ENCODE results near the gene BICC1. TPM values are rescaled to one million over a fixed set of nuclear protein-coding genes. Genes with fewer than 3 reads are reported as not detected.

The BICC1 gene
- polyA plus RNA-seq, 1 experiment = 25.6 TPM

DNA sequence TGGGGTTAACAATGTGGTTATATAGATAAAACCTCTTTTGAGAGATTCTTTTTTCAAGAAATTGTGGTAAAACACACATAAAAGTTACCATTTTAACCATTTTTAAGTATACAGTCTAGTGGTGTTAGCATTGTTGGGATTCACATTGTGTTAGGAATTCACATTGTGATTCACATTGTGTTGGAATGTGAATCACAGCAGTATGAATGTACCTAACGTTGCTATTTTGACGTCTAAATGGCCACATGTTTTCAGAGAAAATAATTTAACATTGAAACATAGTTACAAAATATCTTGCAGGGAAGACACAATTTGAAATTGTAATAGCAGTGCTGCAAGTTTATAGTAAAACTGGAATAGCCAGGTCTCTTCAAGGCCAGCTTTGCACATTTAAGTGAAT, 129.0 kb downstream of the BICC1 start:
- H3K27ac ChIP-seq (ENCODE audit: low read depth, low read length) = no peak overlapping the region
- CTCF ChIA-PET = interaction anchor here (0.6 to 2.5 kb wide), 13 partner anchors 9 to 342 kb away, joined by 3 to 14 read pairs (median 4); no protein-coding TSS in a partner anchor
- TF ChIP-seq, protein P1, sequence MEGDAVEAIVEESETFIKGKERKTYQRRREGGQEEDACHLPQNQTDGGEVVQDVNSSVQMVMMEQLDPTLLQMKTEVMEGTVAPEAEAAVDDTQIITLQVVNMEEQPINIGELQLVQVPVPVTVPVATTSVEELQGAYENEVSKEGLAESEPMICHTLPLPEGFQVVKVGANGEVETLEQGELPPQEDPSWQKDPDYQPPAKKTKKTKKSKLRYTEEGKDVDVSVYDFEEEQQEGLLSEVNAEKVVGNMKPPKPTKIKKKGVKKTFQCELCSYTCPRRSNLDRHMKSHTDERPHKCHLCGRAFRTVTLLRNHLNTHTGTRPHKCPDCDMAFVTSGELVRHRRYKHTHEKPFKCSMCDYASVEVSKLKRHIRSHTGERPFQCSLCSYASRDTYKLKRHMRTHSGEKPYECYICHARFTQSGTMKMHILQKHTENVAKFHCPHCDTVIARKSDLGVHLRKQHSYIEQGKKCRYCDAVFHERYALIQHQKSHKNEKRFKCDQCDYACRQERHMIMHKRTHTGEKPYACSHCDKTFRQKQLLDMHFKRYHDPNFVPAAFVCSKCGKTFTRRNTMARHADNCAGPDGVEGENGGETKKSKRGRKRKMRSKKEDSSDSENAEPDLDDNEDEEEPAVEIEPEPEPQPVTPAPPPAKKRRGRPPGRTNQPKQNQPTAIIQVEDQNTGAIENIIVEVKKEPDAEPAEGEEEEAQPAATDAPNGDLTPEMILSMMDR (IDR thresholded peaks at IDR 0.05; ENCODE audit: low read depth, low read length) = no peak
- no peaks in the 10 kb centered on the region for H3K9me3 ChIP-seq (ENCODE audit: control insufficient read depth, insufficient read depth, low read length)
- POLR2A ChIA-PET = interaction anchor here (0.7 to 1.7 kb wide), 4 partner anchors 20 to 113 kb away, joined by 3 to 8 read pairs (median 6); no protein-coding TSS in a partner anchor
- H3K27me3 ChIP-seq (ENCODE audit: control insufficient read depth, insufficient read depth, low read length) = no peaks in the 10 kb centered on the region
- DNase-seq (ENCODE audit: low read depth, low spot score) = no peak
- no peak overlapping the region for H3K4me3 ChIP-seq (ENCODE audit: low read depth, low read length)

DNA sequence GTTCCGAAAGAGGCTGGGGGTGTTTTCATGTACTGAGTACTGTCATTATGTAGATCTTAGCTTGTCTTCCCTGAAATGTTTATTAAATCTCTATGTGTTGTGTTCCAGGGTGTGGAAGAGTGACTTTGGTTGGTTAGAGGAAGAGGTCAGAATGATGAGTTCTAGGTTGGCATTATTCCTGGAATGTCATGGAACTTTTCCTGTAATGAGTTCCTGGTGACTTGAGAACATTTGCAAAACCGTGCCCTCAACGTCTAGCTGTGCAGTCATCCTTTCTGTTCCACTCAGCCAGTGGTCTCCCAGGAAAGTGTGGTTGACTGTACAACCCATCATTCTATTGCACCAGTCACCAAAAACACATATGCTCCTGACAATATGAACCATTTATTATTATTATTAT, 129.6 kb downstream of the BICC1 start:
- TF ChIP-seq, protein P1 (IDR thresholded peaks at IDR 0.05; ENCODE audit: low read depth, low read length) = no peak
- no peaks in the 10 kb centered on the region for H3K27me3 ChIP-seq (ENCODE audit: control insufficient read depth, insufficient read depth, low read length)
- DNase-seq (ENCODE audit: low read depth, low spot score) = no peak
- H3K4me3 ChIP-seq (ENCODE audit: low read depth, low read length) = no peak overlapping the region
- no peaks in the 10 kb centered on the region for H3K9me3 ChIP-seq (ENCODE audit: control insufficient read depth, insufficient read depth, low read length)
- CTCF ChIA-PET = interaction anchor here (0.9 to 2.6 kb wide), 4 partner anchors 10 to 228 kb away, joined by 4 to 14 read pairs (median 7); no protein-coding TSS in a partner anchor
- no peak overlapping the region for H3K27ac ChIP-seq (ENCODE audit: low read depth, low read length)
- POLR2A ChIA-PET = interaction anchor here (0.7 kb wide), 1 partner anchor 207 kb away, joined by 4 read pairs; no protein-coding TSS in a partner anchor

DNA sequence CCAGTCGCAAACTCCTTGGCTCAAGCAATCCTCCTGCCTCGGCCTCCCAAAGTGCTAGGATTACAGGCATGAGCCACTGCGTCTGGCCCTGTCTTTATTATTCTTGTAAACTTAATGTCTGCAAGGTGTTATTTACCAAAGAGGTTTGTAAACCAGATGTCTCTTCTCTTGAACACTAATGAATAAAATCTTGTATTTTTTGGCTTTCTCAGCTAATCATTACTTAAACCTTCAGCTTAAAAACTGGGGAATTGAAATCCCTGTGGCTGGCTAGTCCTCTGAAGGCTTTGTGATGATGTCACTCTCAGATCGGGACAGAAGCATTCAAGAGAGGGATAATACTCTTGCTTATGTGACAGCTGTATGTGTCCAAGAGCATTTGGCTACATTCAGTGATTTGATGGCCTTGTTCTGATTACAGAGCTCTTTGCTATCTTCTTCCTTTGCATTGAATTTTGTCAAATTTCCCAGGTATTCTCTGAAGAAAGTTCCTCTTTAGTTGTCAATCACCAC, 130.3 kb downstream of the BICC1 start:
- no peak for DNase-seq (ENCODE audit: low read depth, low spot score)
- Histone ChIP-seq H3K4me3 (ENCODE audit: low read depth, low read length) (no peak overlapping the region), H3K27ac (ENCODE audit: low read depth, low read length) (no peak overlapping the region), H3K27me3 (ENCODE audit: control insufficient read depth, insufficient read depth, low read length) (no peaks in the 10 kb centered on the region), H3K9me3 (ENCODE audit: control insufficient read depth, insufficient read depth, low read length) (no peaks in the 10 kb centered on the region)
- TF ChIP-seq, protein P1 (IDR thresholded peaks at IDR 0.05; ENCODE audit: low read depth, low read length) = no peak
- POLR2A ChIA-PET = interaction anchor here (0.7 to 1.0 kb wide), 2 partner anchors 18 to 208 kb away, joined by 4 to 5 read pairs; no protein-coding TSS in a partner anchor
- CTCF ChIA-PET = interaction anchor here (1.4 to 2.6 kb wide), 4 partner anchors 13 to 228 kb away, joined by 4 to 13 read pairs (median 4); no protein-coding TSS in a partner anchor

DNA sequence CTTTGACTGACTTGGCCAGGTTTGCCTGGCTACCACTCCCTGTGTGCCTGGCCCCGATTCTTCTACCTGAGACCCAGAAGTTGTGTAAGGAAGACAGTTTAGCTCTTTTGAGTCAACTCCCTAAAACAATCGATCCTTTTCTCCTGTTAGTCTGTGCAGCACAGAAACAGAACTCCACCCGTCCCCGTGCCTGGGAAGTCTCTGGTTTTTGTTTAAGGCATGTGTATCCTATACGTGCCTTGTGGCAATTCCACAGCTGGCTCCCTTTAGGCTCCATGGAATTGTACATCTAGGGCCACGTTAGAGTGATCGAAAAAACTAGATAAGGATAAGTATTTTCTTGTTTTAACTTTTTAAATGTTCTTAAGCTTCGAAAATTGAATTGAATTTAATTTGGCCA, 131.6 kb downstream of the BICC1 start:
- Histone ChIP-seq H3K27me3 (ENCODE audit: control insufficient read depth, insufficient read depth, low read length) (no peaks in the 10 kb centered on the region), H3K27ac (ENCODE audit: low read depth, low read length) (no peak overlapping the region), H3K4me3 (ENCODE audit: low read depth, low read length) (no peak overlapping the region), H3K9me3 (ENCODE audit: control insufficient read depth, insufficient read depth, low read length) (no peaks in the 10 kb centered on the region)
- ChIA-PET POLR2A (no interaction called here), CTCF (interaction anchor here (0.9 to 2.6 kb wide), 5 partner anchors 9 to 230 kb away, joined by 3 to 13 read pairs (median 4); no protein-coding TSS in a partner anchor)
- DNase-seq (ENCODE audit: low read depth, low spot score) = no peak
- TF ChIP-seq, protein P1 (IDR thresholded peaks at IDR 0.05; ENCODE audit: low read depth, low read length) = no peak

DNA sequence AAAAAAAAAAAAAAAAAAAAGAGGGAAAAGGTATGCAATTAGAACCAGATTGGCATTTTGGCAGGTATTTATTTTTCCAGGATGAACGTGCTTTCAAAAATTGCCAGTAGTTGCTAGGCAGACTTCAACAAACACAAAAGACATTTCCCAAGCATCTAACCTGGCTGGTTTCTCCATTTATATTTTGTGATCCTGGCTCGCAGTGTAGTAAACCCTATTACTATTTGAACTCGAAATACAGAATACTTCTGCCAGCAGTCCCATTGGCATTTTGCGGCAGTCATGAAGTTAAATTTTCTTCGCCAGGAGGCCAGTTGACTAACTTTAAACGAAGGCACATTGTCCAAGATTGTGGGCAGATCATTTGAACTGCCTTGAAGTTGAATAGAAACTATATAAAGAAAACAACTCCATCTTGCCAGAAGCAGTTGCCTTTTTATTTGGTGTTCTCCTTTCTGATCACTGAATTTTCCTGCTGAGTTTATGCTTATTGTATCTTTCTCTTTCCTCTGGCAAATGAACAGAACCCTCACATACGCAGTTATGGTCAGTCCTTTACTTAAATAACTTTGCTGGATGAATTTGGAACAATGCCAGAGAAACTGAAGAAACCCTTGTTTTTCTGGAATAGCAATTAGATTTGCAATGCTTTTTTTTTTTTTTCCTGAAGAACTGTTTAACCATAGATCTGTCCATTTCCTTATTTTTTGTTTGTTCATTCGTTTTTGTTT, 132.9 kb downstream of the BICC1 start:
- no peak for DNase-seq (ENCODE audit: low read depth, low spot score)
- Histone ChIP-seq H3K27ac (ENCODE audit: low read depth, low read length) (no peak overlapping the region), H3K4me3 (ENCODE audit: low read depth, low read length) (no peak overlapping the region), H3K9me3 (ENCODE audit: control insufficient read depth, insufficient read depth, low read length) (no peaks in the 10 kb centered on the region), H3K27me3 (ENCODE audit: control insufficient read depth, insufficient read depth, low read length) (no peaks in the 10 kb centered on the region)
- CTCF ChIA-PET = no interaction called here
- TF ChIP-seq, protein P1 (IDR thresholded peaks at IDR 0.05; ENCODE audit: low read depth, low read length) = no peak
- POLR2A ChIA-PET = no interaction called here
